Measurements from ENCODE around the gene FGF2.

The FGF2 gene

DNA sequence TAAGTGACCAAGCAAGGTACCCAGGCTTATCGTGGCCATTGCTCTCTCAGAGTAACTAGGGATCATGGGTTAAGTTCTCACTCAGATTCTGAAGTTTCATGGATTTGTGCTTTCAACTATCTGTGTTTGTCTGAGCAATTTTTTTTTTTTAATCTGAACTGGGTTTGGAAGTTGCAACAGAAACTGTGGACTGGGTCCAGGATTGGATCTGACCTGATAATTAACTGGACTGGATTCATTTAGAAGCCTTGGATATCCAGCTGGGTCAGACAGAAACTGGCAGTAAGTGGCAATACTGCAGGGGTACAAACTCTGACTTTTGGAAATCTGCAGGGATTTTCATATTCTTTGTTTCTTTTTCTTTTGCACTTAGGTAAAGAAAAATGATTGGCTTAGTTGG is 38.7 kb upstream of the FGF2 start:
- Histone ChIP-seq H2AFZ (ENCODE audit: low read depth) (no peak overlapping the region), H3K27ac (no peak overlapping the region), H3K9ac (no peak overlapping the region), H3K36me3 (ENCODE audit: insufficient read depth) (no peaks in the 10 kb centered on the region), H4K20me1 (ENCODE audit: insufficient read depth) (no peaks in the 10 kb centered on the region), H3K79me2 (ENCODE audit: insufficient read depth, low read depth) (no peaks in the 10 kb centered on the region), H3K4me3 (IDR thresholded peaks at IDR 0.05; ENCODE audit: insufficient read depth, low read depth, low read length) (no peak overlapping the region), H3K4me2 (no peak overlapping the region), H3K27me3 (ENCODE audit: insufficient read depth, low read depth) (no peaks in the 10 kb centered on the region), H3K4me1 (ENCODE audit: low read depth, poor library complexity, severe bottlenecking) (peaks cover 7% of the 10 kb centered on the region)
- TF ChIP-seq, protein P1, sequence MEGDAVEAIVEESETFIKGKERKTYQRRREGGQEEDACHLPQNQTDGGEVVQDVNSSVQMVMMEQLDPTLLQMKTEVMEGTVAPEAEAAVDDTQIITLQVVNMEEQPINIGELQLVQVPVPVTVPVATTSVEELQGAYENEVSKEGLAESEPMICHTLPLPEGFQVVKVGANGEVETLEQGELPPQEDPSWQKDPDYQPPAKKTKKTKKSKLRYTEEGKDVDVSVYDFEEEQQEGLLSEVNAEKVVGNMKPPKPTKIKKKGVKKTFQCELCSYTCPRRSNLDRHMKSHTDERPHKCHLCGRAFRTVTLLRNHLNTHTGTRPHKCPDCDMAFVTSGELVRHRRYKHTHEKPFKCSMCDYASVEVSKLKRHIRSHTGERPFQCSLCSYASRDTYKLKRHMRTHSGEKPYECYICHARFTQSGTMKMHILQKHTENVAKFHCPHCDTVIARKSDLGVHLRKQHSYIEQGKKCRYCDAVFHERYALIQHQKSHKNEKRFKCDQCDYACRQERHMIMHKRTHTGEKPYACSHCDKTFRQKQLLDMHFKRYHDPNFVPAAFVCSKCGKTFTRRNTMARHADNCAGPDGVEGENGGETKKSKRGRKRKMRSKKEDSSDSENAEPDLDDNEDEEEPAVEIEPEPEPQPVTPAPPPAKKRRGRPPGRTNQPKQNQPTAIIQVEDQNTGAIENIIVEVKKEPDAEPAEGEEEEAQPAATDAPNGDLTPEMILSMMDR (conservative IDR thresholded peaks at IDR 0.05; ENCODE audit: low read depth, low read length) = no peak

GRCh38 chr4:122788935-122789334 is 37.7 kb upstream of the FGF2 start:
- Histone ChIP-seq H3K27me3 (ENCODE audit: insufficient read depth, low read depth) (no peaks in the 10 kb centered on the region), H3K27ac (no peak overlapping the region), H3K4me3 (IDR thresholded peaks at IDR 0.05; ENCODE audit: insufficient read depth, low read depth, low read length) (no peak overlapping the region), H3K4me2 (no peak overlapping the region), H3K36me3 (ENCODE audit: insufficient read depth) (no peaks in the 10 kb centered on the region), H2AFZ (ENCODE audit: low read depth) (no peak overlapping the region), H4K20me1 (ENCODE audit: insufficient read depth) (no peaks in the 10 kb centered on the region), H3K9ac (no peak overlapping the region), H3K4me1 (ENCODE audit: low read depth, poor library complexity, severe bottlenecking) (peaks cover 7% of the 10 kb centered on the region), H3K79me2 (ENCODE audit: insufficient read depth, low read depth) (no peaks in the 10 kb centered on the region)
- TF ChIP-seq, protein P1 (conservative IDR thresholded peaks at IDR 0.05; ENCODE audit: low read depth, low read length) = no peak

GRCh38 chr4:122793811-122794210 is 32.8 kb upstream of the FGF2 start:
- Histone ChIP-seq H3K9ac (no peak overlapping the region), H4K20me1 (ENCODE audit: insufficient read depth) (no peaks in the 10 kb centered on the region), H3K36me3 (ENCODE audit: insufficient read depth) (no peaks in the 10 kb centered on the region), H3K4me2 (no peak overlapping the region), H3K4me3 (IDR thresholded peaks at IDR 0.05; ENCODE audit: insufficient read depth, low read depth, low read length) (no peak overlapping the region), H3K79me2 (ENCODE audit: insufficient read depth, low read depth) (no peaks in the 10 kb centered on the region), H3K27ac (no peak overlapping the region), H3K27me3 (ENCODE audit: insufficient read depth, low read depth) (no peaks in the 10 kb centered on the region), H2AFZ (ENCODE audit: low read depth) (no peak overlapping the region), H3K4me1 (ENCODE audit: low read depth, poor library complexity, severe bottlenecking) (peaks cover 23% of the 10 kb centered on the region)
- TF ChIP-seq, protein P1 (conservative IDR thresholded peaks at IDR 0.05; ENCODE audit: low read depth, low read length) = no peak

GRCh38 chr4:122796801-122797404 is 29.7 kb upstream of the FGF2 start:
- Histone ChIP-seq H3K9ac (no peak overlapping the region), H3K4me2 (no peak overlapping the region; the same call in 1 of the 2 replicates), H3K27ac (no peak overlapping the region), H2AFZ (ENCODE audit: low read depth) (peak overlapping the region; percentile 17; the same call in 1 of the 2 replicates), H3K4me3 (IDR thresholded peaks at IDR 0.05; ENCODE audit: insufficient read depth, low read depth, low read length) (no peak overlapping the region), H3K4me1 (ENCODE audit: low read depth, poor library complexity, severe bottlenecking) (peaks cover 23% of the 10 kb centered on the region), H3K27me3 (ENCODE audit: insufficient read depth, low read depth) (no peaks in the 10 kb centered on the region), H4K20me1 (ENCODE audit: insufficient read depth) (no peaks in the 10 kb centered on the region), H3K36me3 (ENCODE audit: insufficient read depth) (no peaks in the 10 kb centered on the region), H3K79me2 (ENCODE audit: insufficient read depth, low read depth) (no peaks in the 10 kb centered on the region)
- TF ChIP-seq, protein P1 (conservative IDR thresholded peaks at IDR 0.05; ENCODE audit: low read depth, low read length) = no peak
